DND-41 (cell line): Measurements from ENCODE around the gene TULP3.

Experiments used
- CTCF ChIP-seq: IDR thresholded peaks from 2 replicates; pipeline ENCODE4 v1.5.1; 2012; ENCODE audit warnings: borderline replicate concordance, low read length, moderate library complexity, mild to moderate bottlenecking; ENCODE audit not compliant: poor library complexity, severe bottlenecking; ENCODE audit errors: extremely low read depth
- EZH2 ChIP-seq: IDR thresholded peaks from 3 replicates; pipeline ENCODE4 v1.6.1; 2012; ENCODE audit warnings: borderline replicate concordance, low read depth, mild to moderate bottlenecking, moderate library complexity, low read length, inconsistent platforms; ENCODE audit not compliant: severe bottlenecking

- TF ChIP-seq CTCF (no peak), EZH2 (no peak)
Observed at GRCh38 chr12:2960390-2960956, 69.8 kb downstream of the TULP3 start.
